ENCODE data around the gene C10orf90.
"Not testable (repeated sequence)": the region's sequence is repeated elsewhere in the genome, so short reads cannot be mapped to it uniquely, and the experiment has no call there.

The C10orf90 gene

GRCh38 chr10:126380352-126381076, 290.0 kb downstream of the C10orf90 start:
- no peak for DNase-seq

GRCh38 chr10:126379166-126379565, 291.3 kb downstream of the C10orf90 start:
- not testable (repeated sequence) for DNase-seq

- no peak for DNase-seq
Observed at GRCh38 chr10:126376956-126377355, 293.5 kb downstream of the C10orf90 start.

- no peak for DNase-seq
Observed at GRCh38 chr10:126375926-126376554, 294.5 kb downstream of the C10orf90 start.

GRCh38 chr10:126375299-126375698, 295.2 kb downstream of the C10orf90 start:
- no peak for DNase-seq
